ENCODE measurements around the gene VPS26C.
"Not testable (repeated sequence)": the region's sequence is repeated elsewhere in the genome, so short reads cannot be mapped to it uniquely, and the experiment has no call there.

The VPS26C gene

DNA sequence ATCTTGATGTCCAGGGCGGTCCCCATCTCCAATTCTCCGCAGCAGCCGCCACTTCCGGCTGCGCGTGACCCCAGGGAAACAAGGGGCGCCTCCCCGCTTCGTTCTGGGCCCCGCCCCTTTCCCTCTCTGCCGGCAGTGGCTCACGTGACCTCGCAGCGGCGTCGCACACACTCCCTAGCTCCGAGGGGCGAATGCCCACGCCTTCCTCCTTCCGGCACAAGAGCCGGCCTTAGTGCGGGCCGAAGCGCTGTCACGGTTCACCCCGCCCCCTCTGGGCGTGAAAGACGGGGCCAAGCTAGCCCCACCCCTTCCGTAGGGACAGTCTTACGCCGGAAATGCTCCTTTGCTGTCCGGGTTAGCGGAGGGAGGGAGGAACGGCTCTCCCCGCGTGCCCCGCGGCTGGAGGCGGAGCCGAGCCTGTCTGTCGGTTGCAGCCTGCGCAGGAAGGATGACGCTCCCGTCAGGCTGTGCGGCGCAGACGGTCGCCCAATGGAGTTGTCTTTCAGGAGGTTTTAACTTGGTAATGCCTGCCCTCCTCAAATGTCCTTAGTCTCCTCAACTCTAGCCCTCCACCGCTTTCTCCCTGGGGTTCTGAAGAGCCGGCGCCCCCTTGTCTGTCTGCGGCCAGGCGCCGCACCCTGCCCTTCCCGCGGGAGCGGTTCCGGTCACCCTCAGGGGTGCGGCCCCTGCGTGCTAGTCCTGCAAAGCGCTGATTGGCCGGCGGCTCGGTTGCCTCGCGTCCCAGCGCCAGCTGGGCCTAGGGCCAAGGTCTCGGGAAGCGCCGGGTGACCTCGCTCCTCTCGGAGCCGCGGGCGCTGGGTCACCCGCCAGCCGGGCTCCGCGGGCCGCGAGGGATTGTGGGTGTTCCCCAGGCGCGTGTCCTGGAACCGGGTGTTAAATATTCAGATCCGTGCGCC lies at the start of gene VPS26C:
TSS of gene VPS26C (minus strand) at position 66 of the 917 bp plus-strand sequence. CDS start at position 26, 40 bp downstream.
- intact Hi-C loops (cut with DNase I) = loop anchor here (1.0 to 10.0 kb wide), 5 partner anchors 47 to 295 kb away; partner anchors contain the start of genes DYRK1A, PIGP and TTC3
- DNase-seq = peak; percentile 96 to 99 (median 98)

DNA sequence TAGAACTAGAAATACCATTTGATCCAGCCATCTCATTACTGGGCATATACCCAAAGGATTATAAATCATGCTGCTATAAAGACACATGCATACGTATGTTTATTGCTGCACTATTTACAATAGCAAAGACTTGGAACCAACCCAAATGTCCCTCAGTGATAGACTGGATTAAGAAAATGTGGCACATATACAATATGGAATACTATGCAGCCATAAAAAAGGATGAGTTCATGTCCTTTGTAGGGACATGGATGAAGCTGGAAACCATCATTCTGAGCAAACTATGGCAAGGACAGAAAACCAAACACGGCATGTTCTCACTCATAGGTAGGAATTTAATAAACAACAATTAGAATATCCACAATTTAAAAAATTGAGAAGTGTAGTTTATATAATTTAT lies 48.9 kb upstream of the VPS26C start:
- intact Hi-C loops (cut with DNase I); DNase-seq: not testable (repeated sequence)

DNA sequence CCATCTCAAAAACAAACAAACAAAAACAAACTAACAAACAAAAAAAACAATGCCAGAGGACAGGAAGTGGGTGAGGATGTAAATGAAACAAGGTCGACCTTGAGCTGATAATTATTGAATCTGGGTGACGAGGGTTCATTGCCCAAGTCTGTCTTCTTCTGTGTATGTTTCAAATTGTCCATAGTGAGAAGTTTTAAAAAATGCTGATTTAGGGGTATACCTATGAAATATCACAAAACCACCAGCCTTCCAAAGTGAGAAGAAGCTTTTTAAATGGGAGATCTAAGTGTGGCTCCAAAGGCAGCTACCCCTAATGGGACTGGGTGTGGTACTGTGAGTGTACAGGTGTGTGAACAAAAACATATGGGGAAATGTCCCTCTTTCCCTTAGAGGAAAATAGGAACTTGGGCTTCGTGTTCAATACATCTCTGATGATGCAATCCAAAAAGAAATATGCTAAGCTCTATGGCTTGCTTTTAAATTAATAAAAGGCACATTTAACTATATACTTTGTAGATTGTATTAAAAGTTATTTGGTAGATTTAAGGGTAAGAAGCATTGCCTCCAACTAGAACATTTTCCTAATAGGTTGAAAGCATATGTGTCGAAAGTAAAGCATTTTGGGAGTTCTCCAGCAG lies 33.1 kb upstream of the VPS26C start:
- DNase-seq = no peak
- intact Hi-C loops (cut with DNase I) = no loop called here

DNA sequence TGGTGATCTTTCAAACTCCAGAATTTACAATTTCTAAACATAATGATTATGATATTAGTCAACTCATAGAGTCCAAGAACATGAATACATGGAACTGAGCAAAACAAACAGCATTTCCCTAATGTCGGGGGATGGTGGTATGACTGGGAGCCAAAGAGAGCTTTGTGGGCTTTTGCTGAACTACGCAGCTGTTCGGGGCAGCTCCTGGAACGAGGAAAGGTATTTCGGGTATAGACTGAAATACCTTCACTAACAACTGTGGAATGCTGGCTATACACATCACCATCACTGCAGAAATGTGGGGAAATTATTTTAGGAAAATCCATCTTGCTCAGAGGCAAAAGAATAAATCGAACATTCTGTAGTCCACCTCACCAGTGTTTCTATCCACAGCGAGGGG lies 30.2 kb upstream of the VPS26C start:
- intact Hi-C loops (cut with DNase I) = no loop called here
- DNase-seq = no peak

DNA sequence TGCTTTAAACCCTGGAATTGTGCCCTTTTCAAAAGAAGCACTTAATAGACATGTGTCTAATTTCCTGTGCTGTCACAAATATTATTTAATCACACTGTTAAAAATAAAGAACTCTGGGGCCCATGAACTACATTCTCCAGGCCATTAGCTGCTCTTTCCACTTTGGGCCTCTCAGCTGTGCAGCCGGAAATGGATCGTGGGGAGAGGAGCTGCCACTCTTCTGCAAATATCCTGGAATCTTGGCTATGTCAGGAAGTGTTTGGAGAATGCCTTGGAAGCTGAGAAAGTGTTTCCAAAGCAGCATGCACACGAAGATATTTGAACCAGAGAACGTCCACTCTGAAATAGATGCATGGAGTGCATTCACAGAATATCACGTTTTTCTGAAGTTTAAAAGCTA lies 27.5 kb upstream of the VPS26C start:
- DNase-seq = peak in 1 of 42 donors; percentile 10
- intact Hi-C loops (cut with DNase I) = no loop called here

DNA sequence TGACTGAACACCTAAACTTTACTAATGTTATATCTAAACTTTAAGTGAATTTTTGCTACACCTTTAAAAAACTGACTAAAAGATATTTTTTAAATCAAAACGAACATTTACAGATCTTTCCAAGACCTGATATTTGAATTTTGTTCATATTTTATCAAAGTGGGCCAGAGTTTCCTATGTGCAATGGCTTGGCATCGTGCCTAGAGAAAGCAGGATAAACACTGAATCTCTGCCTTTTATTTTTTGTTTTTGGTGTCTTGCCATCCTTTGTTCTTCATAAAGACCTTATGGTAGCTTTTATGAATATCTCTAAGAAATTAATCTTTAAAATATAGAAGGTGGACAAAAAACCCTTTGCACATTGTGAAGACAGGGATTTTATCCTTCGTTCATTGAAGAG lies 25.8 kb upstream of the VPS26C start:
- DNase-seq = peak in 1 of 42 donors; percentile 33
- intact Hi-C loops (cut with DNase I) = no loop called here

DNA sequence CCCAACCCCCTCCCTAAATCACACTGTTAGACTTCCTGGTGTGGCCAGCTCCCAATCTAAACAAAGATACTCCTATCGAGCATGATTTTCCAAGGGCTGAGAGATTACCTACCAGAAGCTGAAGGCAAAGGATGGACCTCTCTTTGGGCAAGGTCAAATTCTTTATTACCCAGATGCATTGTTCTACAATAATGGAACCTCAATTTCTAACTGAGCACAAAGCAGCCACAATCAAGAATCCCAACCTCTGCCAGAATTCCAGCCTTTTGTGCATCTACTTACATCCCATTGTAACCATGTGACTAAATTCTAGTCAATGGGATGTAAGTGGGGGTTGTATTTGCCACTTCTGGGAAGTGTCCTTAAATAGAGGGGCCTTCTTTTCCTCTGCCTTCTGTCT lies 24.9 kb upstream of the VPS26C start:
- intact Hi-C loops (cut with DNase I) = no loop called here
- no peak for DNase-seq

DNA sequence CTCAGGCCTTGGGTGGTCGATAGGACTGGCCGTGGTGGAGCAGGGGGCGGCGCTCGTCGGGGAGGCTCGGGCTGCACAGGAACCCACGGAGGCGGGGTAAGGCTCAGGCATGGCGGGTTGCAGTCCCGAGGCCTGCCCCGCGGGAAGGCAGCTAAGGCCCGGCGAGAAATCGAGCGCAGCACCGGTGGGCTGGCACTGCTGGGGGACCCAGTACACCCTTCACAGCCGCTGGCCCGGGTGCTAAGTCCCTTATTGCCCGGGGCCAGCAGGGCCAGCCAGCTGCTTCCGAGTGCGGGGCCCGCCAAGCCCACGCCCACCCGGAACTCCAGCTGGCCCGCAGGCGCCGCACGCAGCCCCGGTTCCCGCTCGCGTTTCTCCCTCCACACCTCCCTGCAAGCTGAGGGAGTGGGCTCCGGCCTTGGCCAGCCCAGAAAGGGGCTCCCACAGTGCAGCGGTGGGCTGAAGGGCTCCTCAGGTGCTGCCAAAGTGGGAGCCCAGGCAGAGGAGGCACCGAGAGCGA lies 16.1 kb upstream of the VPS26C start:
- DNase-seq; intact Hi-C loops (cut with DNase I): not testable (repeated sequence)

DNA sequence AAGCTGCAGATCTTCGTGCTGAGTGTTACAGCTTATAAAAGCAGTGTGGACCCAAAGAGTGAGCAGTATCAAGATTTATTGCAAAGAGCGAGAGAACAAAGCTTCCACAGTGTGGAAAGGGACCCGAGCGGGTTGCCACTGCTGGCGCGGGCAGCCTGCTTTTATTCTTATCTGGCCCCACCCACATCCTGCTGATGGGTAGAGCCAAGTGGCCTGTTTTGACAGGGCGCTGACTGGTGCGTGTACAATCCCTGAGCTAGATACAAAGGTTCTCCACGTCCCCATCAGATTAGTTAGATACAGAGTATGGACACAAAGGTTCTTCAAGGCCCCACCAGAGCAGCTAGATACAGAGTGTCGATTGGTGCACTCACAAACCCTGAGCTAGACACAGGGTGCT lies 15.5 kb upstream of the VPS26C start:
- DNase-seq; intact Hi-C loops (cut with DNase I): not testable (repeated sequence)

DNA sequence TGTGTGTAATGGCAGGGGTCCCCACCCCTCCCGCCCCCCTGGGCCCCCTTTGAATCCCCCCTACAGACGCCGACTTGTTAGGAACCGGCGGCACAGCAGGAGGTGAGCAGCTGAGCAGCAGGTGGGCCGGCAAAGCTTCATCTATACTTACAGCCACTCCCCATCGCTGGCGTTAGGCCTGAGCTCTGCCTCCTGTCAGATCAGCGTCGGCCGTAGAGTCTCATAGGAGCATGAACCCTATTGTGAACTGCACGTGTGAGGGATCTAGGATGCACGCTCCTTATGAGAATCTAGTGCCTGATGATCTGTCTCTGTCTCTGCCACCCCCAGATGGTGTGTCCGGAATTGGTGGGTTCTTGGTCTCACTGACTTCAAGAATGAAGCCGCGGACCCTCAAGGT lies 14.9 kb upstream of the VPS26C start:
- intact Hi-C loops (cut with DNase I) = no loop called here
- no peak for DNase-seq

DNA sequence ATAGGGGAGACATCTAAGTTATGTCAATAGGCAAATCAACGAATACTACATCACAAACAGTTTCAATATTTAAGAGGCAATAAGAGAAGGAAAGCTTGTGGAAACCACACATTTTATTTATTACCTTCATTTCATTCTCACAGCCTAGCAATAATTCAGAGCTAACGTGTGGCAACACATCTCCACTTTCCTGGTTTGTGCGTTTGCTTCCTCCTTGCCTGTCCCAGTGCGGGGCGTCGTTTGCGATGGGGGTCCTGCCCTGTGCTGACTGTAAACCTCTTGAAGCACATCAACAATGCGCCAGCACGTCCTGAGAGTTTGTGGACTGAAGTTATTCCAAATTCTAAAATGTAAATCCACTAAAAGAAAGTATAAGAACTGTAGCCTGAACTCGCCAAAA lies 14.4 kb upstream of the VPS26C start:
- intact Hi-C loops (cut with DNase I) = no loop called here
- DNase-seq = no peak

DNA sequence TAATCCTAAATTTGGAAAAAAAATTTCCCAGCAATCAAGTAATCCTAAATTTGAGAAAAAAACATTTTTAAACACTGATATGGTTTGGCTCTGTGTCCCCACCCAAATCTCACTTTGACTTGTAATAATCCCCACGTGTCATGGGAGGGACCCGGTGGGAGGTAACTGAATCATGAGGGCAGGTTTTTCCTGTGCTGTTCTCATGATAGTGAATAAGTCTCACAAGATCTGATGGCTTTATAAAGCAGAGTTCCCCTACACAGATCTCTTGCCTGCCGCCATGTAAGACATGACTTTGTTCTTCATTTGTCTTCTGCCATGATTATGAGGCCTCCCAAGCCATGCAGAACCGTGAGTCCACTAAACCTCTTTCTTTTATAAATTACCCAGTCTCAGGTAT lies 12.1 kb upstream of the VPS26C start:
- intact Hi-C loops (cut with DNase I) = not testable (repeated sequence)

DNA sequence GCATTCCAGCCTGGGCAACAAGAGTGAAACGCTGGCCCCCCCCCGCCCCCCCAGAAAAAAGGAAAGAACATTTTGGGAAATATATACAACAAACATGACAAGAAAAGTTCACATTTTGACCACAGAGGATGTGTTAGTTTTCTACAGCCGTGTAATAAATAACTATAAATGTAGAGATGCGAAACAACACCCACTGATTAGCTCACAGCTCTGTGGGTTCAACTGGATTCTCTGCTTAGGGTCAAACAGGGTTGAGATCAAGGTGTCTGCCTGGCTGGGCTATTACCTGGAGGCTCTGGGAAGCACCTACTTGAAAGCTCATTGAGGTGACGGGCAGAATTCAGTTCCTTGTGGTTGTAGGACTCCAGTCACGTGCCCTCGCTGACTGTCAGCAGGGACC lies 11.1 kb upstream of the VPS26C start:
- intact Hi-C loops (cut with DNase I) = no loop called here
- no peak for DNase-seq

More for the DNA sequence above, 12.1 kb upstream of the VPS26C start:
- DNase-seq = not testable (repeated sequence)

DNA sequence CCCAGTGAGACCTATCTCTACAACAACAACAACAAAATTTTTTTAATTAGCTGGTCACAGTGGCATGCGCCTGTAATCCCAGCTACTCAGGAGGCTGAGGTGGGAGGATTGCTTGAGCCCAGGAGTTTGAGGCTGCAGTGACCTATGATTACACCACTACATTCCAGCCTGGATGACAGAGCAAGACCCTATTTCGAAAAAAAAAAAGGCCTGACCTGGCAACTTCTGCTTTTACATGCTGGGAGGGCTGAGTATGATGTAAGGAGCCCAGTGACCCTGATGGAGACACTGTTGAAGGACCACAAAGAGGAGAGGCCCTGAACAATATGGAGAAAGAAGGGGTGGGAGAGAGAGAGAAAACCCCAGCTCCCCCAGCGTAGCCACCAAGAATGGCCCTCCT lies 9.2 kb upstream of the VPS26C start:
- DNase-seq = no peak
- intact Hi-C loops (cut with DNase I) = no loop called here

DNA sequence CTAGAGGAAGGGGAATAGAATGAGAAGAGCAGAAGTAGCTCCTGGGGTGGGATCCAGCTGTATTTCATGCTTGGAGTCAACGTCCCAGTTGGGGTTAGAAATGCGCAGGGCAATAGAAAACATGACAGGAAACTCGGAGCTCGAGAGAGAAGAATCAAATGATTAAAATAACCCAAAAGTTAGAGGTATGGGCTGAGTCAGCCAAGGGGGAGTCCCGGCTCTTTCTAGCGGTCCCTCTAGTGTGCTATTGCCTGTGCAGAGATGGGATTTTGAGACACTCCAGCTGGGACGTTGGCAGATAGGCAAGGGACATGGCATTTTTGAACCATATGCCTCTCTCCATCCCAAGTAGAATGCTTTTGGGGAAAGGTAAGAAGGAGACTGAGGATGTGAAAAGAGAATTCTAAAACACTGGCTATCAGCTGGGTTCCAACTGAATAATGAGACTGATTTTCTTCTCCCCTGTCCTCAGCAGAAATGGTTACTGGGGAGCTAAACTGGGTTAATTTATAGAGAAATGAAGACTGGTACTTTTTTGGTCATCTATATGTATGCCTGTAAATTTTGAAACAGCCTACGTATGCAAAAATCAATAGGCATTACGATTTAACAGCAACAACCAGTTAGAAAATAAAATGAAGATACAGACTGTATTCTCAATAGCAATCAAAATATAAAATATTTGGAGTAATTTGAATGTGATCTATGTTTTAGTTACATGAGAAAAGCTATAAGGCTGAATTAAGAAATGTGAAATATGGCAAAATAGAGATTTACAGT lies 7.0 kb upstream of the VPS26C start:
- intact Hi-C loops (cut with DNase I) = no loop called here
- DNase-seq = no peak

DNA sequence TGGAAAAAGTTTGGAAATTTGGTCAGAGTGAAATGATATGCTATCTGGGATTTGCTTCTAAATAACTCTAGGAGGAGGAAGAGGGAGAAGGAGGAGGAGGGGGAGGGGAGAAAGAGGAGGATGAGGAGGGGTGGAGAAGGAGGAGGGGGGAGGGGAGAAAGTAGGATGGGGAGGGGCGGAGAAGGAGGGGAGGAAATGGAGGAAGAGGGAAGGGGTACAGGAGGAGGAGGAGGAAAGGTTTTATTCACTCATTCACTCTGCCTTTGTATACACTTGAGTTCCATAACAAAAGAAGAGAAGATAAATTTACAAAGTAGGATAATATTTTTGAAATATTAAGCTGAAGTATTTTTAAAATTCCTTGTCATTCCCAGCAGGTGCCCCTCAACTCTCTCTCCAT lies 6.3 kb upstream of the VPS26C start:
- DNase-seq = no peak
- intact Hi-C loops (cut with DNase I) = no loop called here

DNA sequence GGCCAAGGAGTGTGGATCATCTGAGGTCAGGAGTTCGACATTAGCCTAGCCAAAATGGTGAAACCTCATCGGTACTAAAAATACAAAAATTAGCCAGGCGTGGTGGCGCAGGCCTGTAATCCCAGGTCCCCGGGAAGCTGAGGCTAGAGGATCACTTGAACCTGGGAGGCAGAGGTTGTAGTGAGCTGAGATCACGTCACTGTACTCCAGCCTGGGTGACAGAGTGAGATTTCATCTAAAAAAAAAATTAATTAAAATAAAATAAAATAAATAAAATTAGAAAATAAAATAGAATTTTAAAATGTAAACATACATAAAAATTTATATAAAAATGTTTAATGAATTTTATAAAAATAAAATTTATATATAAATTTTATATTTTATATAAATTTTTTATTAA lies 5.8 kb upstream of the VPS26C start:
- intact Hi-C loops (cut with DNase I) = no loop called here
- no peak for DNase-seq

DNA sequence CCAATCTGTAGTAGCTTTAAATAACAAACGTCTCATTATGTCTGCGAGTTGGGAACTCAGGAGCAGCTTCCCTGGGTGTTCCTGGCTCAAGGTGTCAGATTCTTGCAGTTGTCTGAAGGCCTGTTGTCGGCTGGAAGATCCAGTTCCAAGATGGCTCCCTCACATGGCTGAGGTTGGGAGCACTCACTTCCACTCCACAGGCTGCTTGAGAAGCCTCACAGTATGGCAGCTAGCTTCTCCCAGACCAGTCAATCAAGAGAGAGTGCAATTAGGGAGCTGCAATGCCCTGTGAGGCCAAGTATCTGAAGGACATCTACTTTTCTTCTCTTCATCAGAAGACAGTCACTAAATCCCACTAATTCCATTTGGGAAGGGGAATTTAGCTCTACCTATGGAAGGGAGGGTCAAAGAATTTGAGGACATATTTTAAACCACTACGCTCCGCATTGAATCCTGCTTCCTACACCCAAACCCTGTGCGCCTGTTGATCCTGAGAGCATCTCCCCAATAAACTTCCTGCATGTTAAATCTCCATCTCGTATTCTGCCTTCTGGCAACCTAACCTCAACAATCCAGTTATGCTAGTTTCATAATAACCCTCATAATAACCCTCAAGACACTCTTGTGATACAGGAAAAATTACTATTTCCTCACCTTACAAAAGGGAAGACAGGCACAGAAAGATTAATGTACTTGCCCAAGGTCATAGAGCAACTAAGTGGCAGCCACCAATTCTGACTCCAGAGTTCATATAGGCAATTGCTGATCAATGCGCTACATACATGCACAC lies 3.6 kb upstream of the VPS26C start:
- intact Hi-C loops (cut with DNase I) = no loop called here

DNA sequence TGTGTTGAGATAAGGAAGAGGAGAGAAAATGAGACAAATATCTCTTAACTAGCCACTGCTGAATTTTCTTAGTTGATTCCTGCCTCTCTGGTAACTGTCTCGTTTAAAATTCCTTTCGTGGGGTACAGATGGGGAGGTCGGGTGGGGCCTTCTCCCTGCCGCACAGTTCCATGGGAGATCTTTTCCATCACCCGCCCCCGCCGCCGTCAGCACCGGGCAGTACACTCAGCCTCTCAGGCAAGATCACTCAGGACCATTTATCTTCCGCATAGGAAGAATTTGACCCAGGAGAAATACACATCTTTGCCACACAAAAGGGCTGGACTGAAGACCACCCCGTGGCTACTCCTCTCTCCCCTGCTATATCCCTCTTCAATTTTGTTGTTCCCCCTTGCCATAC lies 2.3 kb upstream of the VPS26C start:
- intact Hi-C loops (cut with DNase I) = loop anchor here (5.0 to 10.0 kb wide), 2 partner anchors 165 to 293 kb away; no protein-coding TSS in a partner anchor
- no peak for DNase-seq

More for the DNA sequence above, 3.6 kb upstream of the VPS26C start:
- peak in 1 of 42 donors; percentile 9 for DNase-seq
